ENCODE data around the gene APOM. TPM values are rescaled to one million over a fixed set of nuclear protein-coding genes. Genes with fewer than 3 reads are reported as not detected.

APOM gene
- total and polyA plus RNA-seq, 11 donors: 0.54 to 6.6 (median 1.8) TPM

GRCh38 chr6:31626952-31627351, 28.7 kb upstream of the APOM start:
- TF ChIP-seq POLR2A (IDR thresholded peaks at IDR 0.05) (no peak), CTCF (IDR thresholded peaks at IDR 0.05) (no peak)
- intact Hi-C loops (cut with DNase I): loop anchor here in 1 of 10 donors (2.0 kb wide), 1 partner anchor 16 kb away; no protein-coding TSS in a partner anchor
- Histone ChIP-seq H3K27me3 (no peaks in the 10 kb centered on the region), H3K4me3 (no peak overlapping the region), H3K4me1 (peaks cover 0 to 12% (median 8%) of the 10 kb centered on the region in 12 donors), H3K9me3 (no peaks in the 10 kb centered on the region), H3K36me3 (peaks cover 8 to 97% (median 94%) of the 10 kb centered on the region in 9 donors), H3K27ac (no peak overlapping the region)
- ATAC-seq (no peak), DNase-seq (no peak)
- WGBS, 4 donors: 83 to 90% (median 86%) methylated on average over 10 of the region's 10 CpGs

GRCh38 chr6:31627690-31628287, 27.9 kb upstream of the APOM start:
- ATAC-seq (no peak), DNase-seq (no peak)
- H3K27me3 ChIP-seq: no peaks in the 10 kb centered on the region
- TF ChIP-seq CTCF (IDR thresholded peaks at IDR 0.05) (no peak), POLR2A (IDR thresholded peaks at IDR 0.05) (no peak)
- H3K4me1 ChIP-seq: peaks cover 0 to 4% (median 0%) of the 10 kb centered on the region in 12 donors
- H3K4me3 ChIP-seq: no peak overlapping the region
- H3K27ac ChIP-seq: no peak overlapping the region
- H3K36me3 ChIP-seq: peaks cover 8 to 100% (median 98%) of the 10 kb centered on the region in 9 donors
- intact Hi-C loops (cut with DNase I): loop anchor here in 1 of 10 donors (2.0 kb wide), 1 partner anchor 15 kb away; no protein-coding TSS in a partner anchor
- no peaks in the 10 kb centered on the region for H3K9me3 ChIP-seq
- 95 to 97% (median 96%) methylated on average over 19 of the region's 19 CpGs for WGBS, 4 donors

- DNase-seq (no peak), ATAC-seq (no peak)
- TF ChIP-seq POLR2A (IDR thresholded peaks at IDR 0.05): no peak
- no peak for TF ChIP-seq CTCF (IDR thresholded peaks at IDR 0.05)
- Histone ChIP-seq H3K4me1 (peaks cover 0 to 4% (median 0%) of the 10 kb centered on the region in 12 donors), H3K36me3 (peaks cover 8 to 100% (median 100%) of the 10 kb centered on the region in 9 donors), H3K9me3 (no peaks in the 10 kb centered on the region), H3K4me3 (no peak overlapping the region), H3K27ac (no peak overlapping the region), H3K27me3 (no peaks in the 10 kb centered on the region)
- intact Hi-C loops (cut with DNase I): no loop called here
- WGBS, 4 donors: 86 to 91% (median 89%) methylated on average over 7 of the region's 7 CpGs
These were observed 26.7 kb upstream of the APOM start for GRCh38 chr6:31629014-31629413.

GRCh38 chr6:31630177-31630934, 25.3 kb upstream of the APOM start:
- H3K27ac ChIP-seq: no peak overlapping the region
- TF ChIP-seq POLR2A (IDR thresholded peaks at IDR 0.05) (no peak), CTCF (IDR thresholded peaks at IDR 0.05) (no peak)
- no peaks in the 10 kb centered on the region for H3K27me3 ChIP-seq
- WGBS, 4 donors: 90 to 93% (median 92%) methylated on average over 25 of the region's 25 CpGs
- DNase-seq (no peak), ATAC-seq (no peak)
- no peak overlapping the region for H3K4me3 ChIP-seq
- intact Hi-C loops (cut with DNase I): no loop called here
- H3K9me3 ChIP-seq: no peaks in the 10 kb centered on the region
- peaks cover 0 to 4% (median 0%) of the 10 kb centered on the region in 12 donors for H3K4me1 ChIP-seq
- peaks cover 7 to 100% (median 100%) of the 10 kb centered on the region in 9 donors for H3K36me3 ChIP-seq
